ENCODE measurements around the gene FILIP1.

The FILIP1 gene

DNA sequence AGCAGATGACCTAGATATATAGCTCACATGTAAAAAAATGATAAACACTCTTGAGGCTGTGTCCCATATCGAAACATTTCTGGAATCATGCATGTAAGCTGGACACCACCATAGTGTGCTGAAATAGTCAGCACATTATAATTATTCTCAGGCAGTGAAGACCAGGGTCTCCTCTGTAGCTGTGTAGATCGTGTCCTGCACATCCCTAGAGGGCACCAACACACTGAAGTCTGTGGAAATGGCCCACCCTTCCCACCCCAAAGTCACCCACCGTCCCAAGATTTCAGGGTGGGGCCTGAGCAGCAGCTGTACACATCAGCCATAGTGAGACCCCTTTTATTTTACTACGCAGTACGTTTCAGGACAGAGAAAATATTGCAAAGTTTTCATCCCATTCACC lies 188.0 kb downstream of the FILIP1 start:
- in situ Hi-C loops (cut with HindIII; ENCODE audit: low sequenced_read_pairs), result no loop called here
- no peak for DNase-seq (ENCODE audit: low read depth)
- TF ChIP-seq CTCF (IDR thresholded peaks at IDR 0.05; ENCODE audit: low read depth, low read length, missing control alignments), result no peak
- no peak overlapping the region for H3K4me3 ChIP-seq (ENCODE audit: low read depth, low read length)

DNA sequence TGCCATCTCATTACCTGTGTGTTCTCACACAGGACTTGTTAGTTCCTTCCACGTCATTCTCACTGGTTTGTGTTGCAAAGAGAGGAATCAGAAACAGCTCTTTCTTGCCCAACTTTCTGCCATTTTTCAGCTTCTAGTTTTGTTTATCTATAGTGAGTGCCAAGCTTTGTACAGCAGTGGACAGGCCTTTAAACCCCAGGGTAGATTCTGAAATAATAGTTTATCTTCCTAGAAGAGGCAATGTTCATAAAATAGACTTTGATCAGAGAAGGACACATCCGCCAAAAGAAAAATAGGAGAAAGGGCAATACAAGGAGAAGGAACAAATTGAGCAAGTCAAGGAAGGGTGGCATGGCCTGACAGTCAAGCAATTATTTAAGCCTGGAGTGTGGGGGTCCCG lies 191.3 kb downstream of the FILIP1 start:
- DNase-seq (ENCODE audit: low read depth), result no peak
- in situ Hi-C loops (cut with HindIII; ENCODE audit: low sequenced_read_pairs), result no loop called here
- no peak overlapping the region for H3K4me3 ChIP-seq (ENCODE audit: low read depth, low read length)
- no peak for TF ChIP-seq CTCF (IDR thresholded peaks at IDR 0.05; ENCODE audit: low read depth, low read length, missing control alignments)

DNA sequence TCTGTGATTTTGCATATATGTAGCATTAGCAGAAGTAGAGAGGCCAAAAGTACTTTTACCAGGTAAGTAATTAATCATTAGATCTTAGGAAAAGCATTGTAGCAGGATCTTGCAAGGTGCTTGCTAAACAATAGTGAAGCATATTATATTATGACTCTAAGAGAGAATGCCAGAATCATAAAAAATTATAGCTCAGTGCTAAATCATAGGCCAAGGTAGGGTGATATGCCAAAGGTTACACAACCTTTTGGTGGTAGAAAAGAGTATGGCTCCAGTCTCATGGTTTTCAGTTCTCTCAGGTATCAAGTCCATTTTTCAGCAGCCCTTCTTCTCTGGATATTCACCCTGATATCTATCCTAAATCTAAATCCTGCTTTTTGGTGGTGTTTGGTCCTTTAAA lies 192.1 kb downstream of the FILIP1 start:
- in situ Hi-C loops (cut with HindIII; ENCODE audit: low sequenced_read_pairs), result no loop called here
- no peak for DNase-seq (ENCODE audit: low read depth)

DNA sequence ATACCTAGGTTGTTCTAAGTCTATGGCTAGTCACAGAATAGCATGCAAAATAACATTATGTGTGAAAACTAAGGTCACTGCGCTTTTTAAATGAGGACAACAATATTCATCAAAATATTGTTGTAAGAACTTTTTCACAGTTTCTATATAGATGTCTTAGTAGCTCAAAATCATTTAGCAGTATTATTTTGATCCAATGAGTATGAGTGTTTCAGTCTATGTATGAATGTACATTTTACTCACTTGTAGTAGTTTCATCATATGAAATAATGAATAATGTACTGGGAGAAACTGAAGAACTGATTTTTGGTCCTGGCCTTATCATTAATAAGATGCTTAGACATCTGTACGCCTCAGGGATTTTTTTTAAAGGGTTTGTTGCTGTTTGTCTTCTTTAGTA lies 192.5 kb downstream of the FILIP1 start:
- TF ChIP-seq CTCF (IDR thresholded peaks at IDR 0.05; ENCODE audit: low read depth, low read length, missing control alignments), result no peak

More for the DNA sequence above, 192.1 kb downstream of the FILIP1 start:
- no peak overlapping the region for H3K4me3 ChIP-seq (ENCODE audit: low read depth, low read length)
- no peak for TF ChIP-seq CTCF (IDR thresholded peaks at IDR 0.05; ENCODE audit: low read depth, low read length, missing control alignments)

DNA sequence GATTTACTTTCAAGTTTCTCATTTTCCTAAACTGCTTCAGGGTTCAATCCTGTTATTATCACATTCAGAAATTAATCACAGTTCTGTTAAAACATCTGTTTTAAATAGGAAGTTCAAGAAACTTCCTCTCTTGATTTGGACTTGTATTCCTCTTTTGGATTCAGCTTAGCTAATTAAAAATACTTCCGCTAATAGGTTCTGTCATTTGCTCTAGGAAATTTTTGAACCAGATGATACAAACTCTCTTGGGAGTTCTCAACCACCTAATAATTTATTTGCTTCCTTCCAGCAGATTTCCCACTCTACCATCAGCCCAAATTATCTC lies 193.1 kb downstream of the FILIP1 start:
- DNase-seq (ENCODE audit: low read depth), result no peak
- no peak overlapping the region for H3K4me3 ChIP-seq (ENCODE audit: low read depth, low read length)
- in situ Hi-C loops (cut with HindIII; ENCODE audit: low sequenced_read_pairs), result no loop called here
- TF ChIP-seq CTCF (IDR thresholded peaks at IDR 0.05; ENCODE audit: low read depth, low read length, missing control alignments), result no peak

More for the DNA sequence above, 192.5 kb downstream of the FILIP1 start:
- DNase-seq (ENCODE audit: low read depth), result no peak
- in situ Hi-C loops (cut with HindIII; ENCODE audit: low sequenced_read_pairs), result no loop called here
- no peak overlapping the region for H3K4me3 ChIP-seq (ENCODE audit: low read depth, low read length)

DNA sequence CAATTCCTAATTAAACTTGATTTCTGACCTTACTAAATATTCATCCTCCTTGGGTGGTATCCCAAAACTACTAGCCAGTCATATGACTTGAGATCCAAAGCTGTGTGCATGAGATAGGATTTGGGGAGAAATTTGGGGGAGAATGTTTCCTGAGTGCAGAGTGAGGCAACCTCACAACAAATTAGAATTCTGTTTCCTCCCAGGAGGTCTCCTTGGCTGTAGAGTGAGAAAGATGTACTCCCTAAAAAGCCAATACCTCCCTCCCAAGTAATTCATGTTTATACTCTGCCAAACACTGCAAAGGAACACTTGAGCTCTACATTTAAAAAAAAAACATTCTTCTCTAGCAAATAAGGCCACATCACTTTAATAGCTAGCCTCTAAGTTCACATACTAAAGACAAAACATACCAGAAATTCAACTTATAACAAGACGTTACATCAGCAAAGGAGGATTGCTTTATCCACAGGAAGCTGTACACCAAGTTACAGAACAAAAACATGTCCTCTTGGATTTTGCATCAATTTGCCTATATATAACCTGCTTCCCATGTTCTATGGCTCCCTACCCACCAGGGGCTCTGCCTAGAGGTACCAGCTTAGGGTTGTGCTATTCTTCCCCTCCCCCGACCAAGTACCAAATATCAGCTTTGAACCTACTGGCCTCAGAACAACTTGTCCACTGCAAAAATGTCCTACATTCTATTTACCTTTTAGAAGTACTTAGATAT lies 193.6 kb downstream of the FILIP1 start:
- in situ Hi-C loops (cut with HindIII; ENCODE audit: low sequenced_read_pairs), result no loop called here
- no peak for TF ChIP-seq CTCF (IDR thresholded peaks at IDR 0.05; ENCODE audit: low read depth, low read length, missing control alignments)

More for the DNA sequence above, 193.6 kb downstream of the FILIP1 start:
- DNase-seq (ENCODE audit: low read depth), result no peak
- no peak overlapping the region for H3K4me3 ChIP-seq (ENCODE audit: low read depth, low read length)
